ENCODE measurements around the gene PTGS1. TPM values are rescaled to one million over a fixed set of nuclear protein-coding genes. Genes with fewer than 3 reads are reported as not detected.

The PTGS1 gene
- total RNA-seq, 6 donors from 2014 or later = 5.0 to 21.4 (median 8.5) TPM

- DNase-seq = peak in 1 of 2 donors; percentile 36
- H3K9me3 ChIP-seq = no peaks in the 10 kb centered on the region
- TF ChIP-seq, protein P1, sequence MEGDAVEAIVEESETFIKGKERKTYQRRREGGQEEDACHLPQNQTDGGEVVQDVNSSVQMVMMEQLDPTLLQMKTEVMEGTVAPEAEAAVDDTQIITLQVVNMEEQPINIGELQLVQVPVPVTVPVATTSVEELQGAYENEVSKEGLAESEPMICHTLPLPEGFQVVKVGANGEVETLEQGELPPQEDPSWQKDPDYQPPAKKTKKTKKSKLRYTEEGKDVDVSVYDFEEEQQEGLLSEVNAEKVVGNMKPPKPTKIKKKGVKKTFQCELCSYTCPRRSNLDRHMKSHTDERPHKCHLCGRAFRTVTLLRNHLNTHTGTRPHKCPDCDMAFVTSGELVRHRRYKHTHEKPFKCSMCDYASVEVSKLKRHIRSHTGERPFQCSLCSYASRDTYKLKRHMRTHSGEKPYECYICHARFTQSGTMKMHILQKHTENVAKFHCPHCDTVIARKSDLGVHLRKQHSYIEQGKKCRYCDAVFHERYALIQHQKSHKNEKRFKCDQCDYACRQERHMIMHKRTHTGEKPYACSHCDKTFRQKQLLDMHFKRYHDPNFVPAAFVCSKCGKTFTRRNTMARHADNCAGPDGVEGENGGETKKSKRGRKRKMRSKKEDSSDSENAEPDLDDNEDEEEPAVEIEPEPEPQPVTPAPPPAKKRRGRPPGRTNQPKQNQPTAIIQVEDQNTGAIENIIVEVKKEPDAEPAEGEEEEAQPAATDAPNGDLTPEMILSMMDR (IDR thresholded peaks at IDR 0.05) = no peak
- TF ChIP-seq EP300 (IDR thresholded peaks at IDR 0.05) = no peak
- TF ChIP-seq POLR2A (IDR thresholded peaks at IDR 0.05) = no peak
- ATAC-seq (ENCODE audit: low FRiP score in 2 of 2) = peak in 1 of 2 donors; percentile 27
- H3K27ac ChIP-seq = no peak overlapping the region
- 39 to 49% methylated on average over 9 to 11 of the region's 11 CpGs for WGBS, 2 donors
- H3K27me3 ChIP-seq = no peaks in the 10 kb centered on the region
- H3K4me3 ChIP-seq = no peak overlapping the region
- no peaks in the 10 kb centered on the region for H3K36me3 ChIP-seq
- peaks cover 0 to 13% (median 0%) of the 10 kb centered on the region in 4 donors for H3K4me1 ChIP-seq
These were observed 19.1 kb downstream of the PTGS1 start for GRCh38 chr9:122389799-122390481.

- Histone ChIP-seq H3K9me3 (no peaks in the 10 kb centered on the region), H3K4me1 (peaks cover 0 to 15% (median 0%) of the 10 kb centered on the region in 4 donors), H3K27ac (no peak overlapping the region), H3K36me3 (no peaks in the 10 kb centered on the region), H3K27me3 (no peaks in the 10 kb centered on the region), H3K4me3 (no peak overlapping the region)
- ATAC-seq (ENCODE audit: low FRiP score in 2 of 2) (no peak), DNase-seq (no peak)
- TF ChIP-seq, protein P1 (IDR thresholded peaks at IDR 0.05) = no peak
- TF ChIP-seq EP300 (IDR thresholded peaks at IDR 0.05) (no peak), POLR2AphosphoS5 (IDR thresholded peaks at IDR 0.05) (no peak), POLR2A (IDR thresholded peaks at IDR 0.05) (no peak)
- 92 to 96% methylated on average over 9 of the region's 9 CpGs for WGBS, 2 donors
These were observed 21.5 kb downstream of the PTGS1 start for GRCh38 chr9:122392284-122392683.

GRCh38 chr9:122392714-122393113 lies 21.9 kb downstream of the PTGS1 start:
- no peaks in the 10 kb centered on the region for H3K27me3 ChIP-seq
- peaks cover 0 to 15% (median 0%) of the 10 kb centered on the region in 4 donors for H3K4me1 ChIP-seq
- H3K4me3 ChIP-seq = no peak overlapping the region
- ATAC-seq (ENCODE audit: low FRiP score in 2 of 2) = no peak
- no peak for TF ChIP-seq POLR2AphosphoS5 (IDR thresholded peaks at IDR 0.05)
- TF ChIP-seq POLR2A (IDR thresholded peaks at IDR 0.05) = no peak
- TF ChIP-seq, protein P1 (IDR thresholded peaks at IDR 0.05) = no peak
- no peak for TF ChIP-seq EP300 (IDR thresholded peaks at IDR 0.05)
- no peak overlapping the region for H3K27ac ChIP-seq
- no peaks in the 10 kb centered on the region for H3K36me3 ChIP-seq
- no peak for DNase-seq
- H3K9me3 ChIP-seq = no peaks in the 10 kb centered on the region
- WGBS, 2 donors = 79 to 93% methylated on average over 2 of the region's 2 CpGs

GRCh38 chr9:122393284-122393983 lies 22.6 kb downstream of the PTGS1 start:
- no peaks in the 10 kb centered on the region for H3K36me3 ChIP-seq
- H3K4me1 ChIP-seq = peaks cover 0 to 15% (median 0%) of the 10 kb centered on the region in 4 donors
- no peak overlapping the region for H3K4me3 ChIP-seq
- WGBS, 2 donors = 76 to 77% methylated on average over 8 of the region's 8 CpGs
- TF ChIP-seq EP300 (IDR thresholded peaks at IDR 0.05) (no peak), POLR2AphosphoS5 (IDR thresholded peaks at IDR 0.05) (no peak), POLR2A (IDR thresholded peaks at IDR 0.05) (no peak)
- TF ChIP-seq, protein P1 (IDR thresholded peaks at IDR 0.05) = no peak
- no peaks in the 10 kb centered on the region for H3K9me3 ChIP-seq
- no peak overlapping the region for H3K27ac ChIP-seq
- ATAC-seq (ENCODE audit: low FRiP score in 2 of 2) (no peak), DNase-seq (no peak)
- no peaks in the 10 kb centered on the region for H3K27me3 ChIP-seq

All from upper lobe of left lung (tissue), 6 donors.